ENCODE results near the gene UFSP1.

Gene UFSP1

GRCh38 chr7:100882201-100882600 lies 7.3 kb downstream of the UFSP1 start:
- no peak for DNase-seq (ENCODE audit: low read depth in 2 of 2)

DNA sequence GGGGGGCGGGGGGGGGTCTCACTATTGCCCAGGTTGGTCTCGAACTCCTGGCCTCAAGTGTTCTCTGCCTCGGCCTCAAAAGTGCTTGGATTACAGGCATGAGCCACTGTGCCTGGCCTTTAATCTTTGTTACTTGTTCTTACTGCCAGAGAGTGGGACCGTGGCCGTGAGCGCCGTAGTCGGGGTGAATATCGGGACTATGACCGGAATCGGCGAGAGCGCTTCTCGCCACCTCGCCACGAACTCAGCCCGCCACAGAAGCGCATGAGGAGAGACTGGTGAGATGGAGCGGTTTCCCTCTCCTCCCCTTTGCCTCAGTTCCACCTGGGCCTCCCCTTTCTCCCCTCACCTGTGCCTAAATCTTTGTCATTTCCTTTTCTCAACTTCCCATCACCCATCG lies 8.4 kb downstream of the UFSP1 start:
- no peak for DNase-seq (ENCODE audit: low read depth in 2 of 2)

DNA sequence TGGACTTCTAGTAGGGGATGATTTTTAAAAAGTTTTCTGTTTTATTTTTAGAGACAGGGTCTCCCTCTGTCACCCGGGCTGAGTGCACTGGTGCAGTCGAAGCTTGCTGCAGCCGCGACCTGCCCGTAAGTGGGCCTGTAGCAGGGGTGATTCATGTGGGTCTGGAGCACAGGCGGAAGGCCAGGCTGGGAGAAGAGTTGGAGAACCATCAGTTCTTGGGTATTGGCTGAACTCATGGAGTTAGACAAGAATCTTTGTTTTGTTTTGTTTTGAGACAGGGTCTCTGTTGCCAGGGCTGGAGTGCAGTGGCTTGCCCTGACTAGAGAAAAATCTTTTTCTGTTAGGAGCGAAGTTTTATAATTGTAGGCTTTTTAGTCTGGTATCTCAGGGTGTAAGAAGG lies 8.9 kb downstream of the UFSP1 start:
- DNase-seq (ENCODE audit: low read depth in 2 of 2) = no peak

- DNase-seq (ENCODE audit: low read depth in 2 of 2) = no peak
Observed at GRCh38 chr7:100879685-100880261, 9.7 kb downstream of the UFSP1 start.

DNA sequence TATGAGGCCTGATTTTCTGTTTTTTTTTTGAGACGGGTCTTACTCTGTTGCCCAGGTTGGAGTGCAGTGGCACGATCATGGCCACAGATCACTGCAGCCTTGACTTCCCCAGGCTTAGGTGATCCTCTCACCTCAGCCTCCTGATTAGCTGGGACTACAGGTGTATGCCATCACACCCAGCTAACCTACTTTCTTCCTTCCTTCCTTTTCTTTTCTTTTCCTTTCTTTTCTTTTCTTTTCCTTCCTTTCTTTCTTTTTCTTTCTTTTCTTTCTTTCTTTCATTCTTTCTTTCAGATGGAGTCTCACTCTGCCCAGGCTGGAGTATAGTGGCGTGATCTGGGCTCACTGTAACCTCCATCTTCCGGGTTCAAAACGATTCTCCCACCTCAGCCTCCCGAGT lies 10.8 kb downstream of the UFSP1 start:
- no peak for DNase-seq (ENCODE audit: low read depth in 2 of 2)

DNA sequence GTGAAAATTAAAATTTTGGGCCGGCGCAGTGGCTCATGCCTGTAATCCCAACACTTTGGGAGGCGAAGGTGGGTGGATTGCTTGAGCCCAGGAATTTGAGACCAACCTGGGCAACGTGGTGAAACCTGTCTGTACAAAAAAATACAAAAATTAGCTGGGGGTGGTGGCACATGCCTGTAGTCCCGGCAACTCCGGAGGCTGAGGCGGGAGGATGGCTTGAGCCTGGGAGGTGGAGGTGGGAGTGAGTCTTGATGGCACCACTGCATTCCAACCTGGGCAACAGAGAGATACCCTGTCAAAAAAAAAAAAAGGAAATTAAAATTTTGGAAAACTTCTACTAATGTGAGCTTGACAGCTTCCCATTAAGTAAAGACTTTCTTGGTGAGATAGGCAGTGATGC lies 11.5 kb downstream of the UFSP1 start:
- no peak for DNase-seq (ENCODE audit: low read depth in 2 of 2)

GRCh38 chr7:100875356-100875751 lies 14.2 kb downstream of the UFSP1 start:
- no peak for DNase-seq (ENCODE audit: low read depth in 2 of 2)

- peak; percentile 96 to 98 for DNase-seq (ENCODE audit: low read depth in 2 of 2)
Observed at GRCh38 chr7:100874577-100875355, 14.7 kb downstream of the UFSP1 start, which contains the start of gene SRRT. Gene SRRT (plus strand): TSS chr7:100875103. CDS start chr7:100875591, 488 bp downstream.

GRCh38 chr7:100874300-100874576 lies 15.3 kb downstream of the UFSP1 start:
- no peak for DNase-seq (ENCODE audit: low read depth in 2 of 2)

GRCh38 chr7:100873599-100874299 lies 15.8 kb downstream of the UFSP1 start:
- no peak for DNase-seq (ENCODE audit: low read depth in 2 of 2)

DNA sequence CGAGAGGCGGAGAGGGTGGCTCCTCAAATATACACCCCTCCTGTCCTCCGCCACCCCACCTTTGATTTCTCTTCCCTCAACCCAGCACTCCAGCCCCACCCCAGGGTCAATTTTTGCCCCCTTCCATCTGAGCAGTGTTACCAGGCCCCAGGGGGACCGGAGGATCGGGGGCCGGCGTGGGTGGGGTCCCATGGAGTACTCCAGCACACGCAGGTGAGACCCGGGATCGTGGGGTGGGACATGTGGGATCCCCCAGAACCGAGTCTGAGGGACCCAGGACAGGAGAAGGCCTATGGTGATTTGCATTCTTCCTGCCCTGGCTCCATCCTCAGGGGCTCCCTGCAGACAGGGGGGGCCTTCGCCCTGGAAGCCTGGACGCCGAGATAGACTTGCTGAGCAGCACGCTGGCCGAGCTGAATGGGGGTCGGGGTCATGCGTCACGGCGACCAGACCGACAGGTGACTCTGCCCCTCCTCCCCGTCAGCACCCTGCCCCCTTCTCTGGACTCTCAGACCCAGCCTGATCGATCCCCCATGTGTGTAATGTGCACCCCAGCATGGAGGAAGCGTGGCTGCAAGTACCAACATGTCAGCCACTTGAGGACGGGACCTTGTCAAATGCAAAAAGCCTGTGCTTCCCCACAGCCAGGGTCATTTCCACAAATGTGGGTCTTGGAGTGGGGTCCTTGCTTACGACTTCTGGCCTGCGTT lies 21.6 kb downstream of the UFSP1 start:
- DNase-seq (ENCODE audit: low read depth in 2 of 2) = no peak

- DNase-seq (ENCODE audit: low read depth in 2 of 2) = peak in 1 of 2 experiments; percentile 72
Observed at GRCh38 chr7:100867040-100867775, 22.3 kb downstream of the UFSP1 start, which contains the start of gene TRIP6. Gene TRIP6 (plus strand): TSS chr7:100867387. CDS start chr7:100867498, 111 bp downstream.

DNA sequence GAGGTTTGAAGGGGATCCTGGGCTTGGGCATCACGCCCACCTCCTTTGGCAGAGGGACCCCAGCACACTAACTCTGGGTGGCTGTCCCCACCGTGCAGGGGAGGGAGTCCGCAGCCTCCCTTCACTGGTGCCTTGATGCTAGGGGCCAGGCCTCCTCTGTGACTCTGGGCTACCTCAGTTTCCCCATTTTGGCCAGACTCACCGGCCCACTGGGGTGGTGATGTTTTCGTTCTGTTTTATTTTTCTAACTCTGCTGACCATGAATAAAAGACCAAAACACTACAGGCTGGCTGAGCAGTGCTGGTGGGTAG lies 22.8 kb downstream of the UFSP1 start:
- no peak for DNase-seq (ENCODE audit: low read depth in 2 of 2)

GRCh38 chr7:100865938-100866728 lies 23.4 kb downstream of the UFSP1 start:
- DNase-seq (ENCODE audit: low read depth in 2 of 2) = no peak

- DNase-seq (ENCODE audit: low read depth in 2 of 2) = no peak
Observed at GRCh38 chr7:100865372-100865911, 24.1 kb downstream of the UFSP1 start.

GRCh38 chr7:100864263-100864845 lies 25.2 kb downstream of the UFSP1 start:
- DNase-seq (ENCODE audit: low read depth in 2 of 2) = no peak

DNA sequence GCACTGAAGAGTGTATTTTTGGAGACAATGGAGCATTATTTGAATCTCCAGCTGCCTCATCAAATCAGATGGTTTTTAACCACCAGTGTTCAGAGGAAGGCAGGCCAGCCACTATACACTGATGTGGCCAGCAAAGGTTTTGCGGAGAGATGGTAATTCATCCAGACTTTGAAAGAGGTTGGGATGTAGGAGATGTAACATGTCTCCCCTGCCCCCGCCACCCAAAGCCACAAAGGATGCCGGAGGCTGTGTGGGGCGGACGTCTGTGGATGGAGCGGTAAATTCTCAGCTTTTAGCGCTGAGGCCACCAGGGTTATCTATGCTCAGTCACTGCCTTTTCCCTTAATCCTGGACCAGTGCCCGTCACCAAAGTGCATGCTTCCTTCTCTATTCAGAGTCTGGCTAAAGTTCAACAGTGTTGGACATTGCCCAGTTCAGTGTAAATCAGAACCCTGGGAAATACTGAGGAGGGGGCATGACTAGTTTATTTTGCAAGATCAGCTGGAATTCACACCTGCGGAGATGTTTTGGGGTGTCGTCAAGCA lies 26.0 kb downstream of the UFSP1 start:
- no peak for DNase-seq (ENCODE audit: low read depth in 2 of 2)

- no peak for DNase-seq (ENCODE audit: low read depth in 2 of 2)
Observed at GRCh38 chr7:100861616-100861985, 27.9 kb downstream of the UFSP1 start.

DNA sequence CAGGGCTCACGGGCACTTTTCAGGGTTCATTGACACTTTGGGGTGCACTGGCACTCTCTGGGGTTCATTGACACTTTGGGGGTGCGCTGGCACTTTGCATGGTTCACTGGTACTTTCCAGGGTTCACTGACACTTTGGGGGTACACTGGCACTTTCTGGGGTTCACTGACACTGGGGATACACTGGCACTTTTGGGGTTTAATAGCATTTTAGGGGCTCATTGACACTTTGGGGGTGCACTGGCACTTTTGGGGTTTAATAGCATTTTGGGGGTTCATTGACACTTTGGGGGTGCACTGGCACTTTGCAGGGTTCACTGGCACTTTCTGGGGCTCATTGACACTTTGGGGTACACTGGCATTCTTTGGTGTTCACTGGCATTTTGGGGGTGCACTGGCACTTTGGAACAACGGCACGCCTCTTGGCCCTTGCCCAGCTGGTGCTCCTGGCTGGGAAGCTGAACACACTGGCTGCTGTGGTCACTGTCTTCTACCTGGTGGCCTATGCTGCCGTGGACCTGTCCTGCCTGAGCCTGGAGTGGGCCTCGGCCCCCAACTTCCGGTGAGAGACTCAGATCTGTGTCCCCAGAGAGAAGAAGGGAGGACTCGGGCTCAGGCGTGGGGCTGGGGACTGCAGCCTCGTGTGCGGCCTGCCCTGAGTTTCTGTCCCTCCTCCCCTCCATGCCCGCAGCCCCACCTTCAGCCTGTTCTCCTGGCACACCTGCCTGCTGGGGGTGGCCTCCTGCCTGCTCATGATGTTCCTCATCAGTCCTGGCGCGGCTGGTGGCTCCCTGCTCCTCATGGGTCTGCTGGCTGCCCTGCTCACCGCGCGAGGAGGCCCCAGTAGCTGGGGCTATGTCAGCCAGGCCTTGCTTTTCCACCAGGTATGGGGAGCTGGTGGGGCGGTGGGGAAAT lies 28.6 kb downstream of the UFSP1 start:
- no peak for DNase-seq (ENCODE audit: low read depth in 2 of 2)
